ENCODE results near the gene PDZD2. TPM values are rescaled to one million over a fixed set of nuclear protein-coding genes. Genes with fewer than 3 reads are reported as not detected.

Gene PDZD2
- total and polyA plus RNA-seq, 7 donors = 1.2 to 11.7 (median 7.1) TPM

DNA sequence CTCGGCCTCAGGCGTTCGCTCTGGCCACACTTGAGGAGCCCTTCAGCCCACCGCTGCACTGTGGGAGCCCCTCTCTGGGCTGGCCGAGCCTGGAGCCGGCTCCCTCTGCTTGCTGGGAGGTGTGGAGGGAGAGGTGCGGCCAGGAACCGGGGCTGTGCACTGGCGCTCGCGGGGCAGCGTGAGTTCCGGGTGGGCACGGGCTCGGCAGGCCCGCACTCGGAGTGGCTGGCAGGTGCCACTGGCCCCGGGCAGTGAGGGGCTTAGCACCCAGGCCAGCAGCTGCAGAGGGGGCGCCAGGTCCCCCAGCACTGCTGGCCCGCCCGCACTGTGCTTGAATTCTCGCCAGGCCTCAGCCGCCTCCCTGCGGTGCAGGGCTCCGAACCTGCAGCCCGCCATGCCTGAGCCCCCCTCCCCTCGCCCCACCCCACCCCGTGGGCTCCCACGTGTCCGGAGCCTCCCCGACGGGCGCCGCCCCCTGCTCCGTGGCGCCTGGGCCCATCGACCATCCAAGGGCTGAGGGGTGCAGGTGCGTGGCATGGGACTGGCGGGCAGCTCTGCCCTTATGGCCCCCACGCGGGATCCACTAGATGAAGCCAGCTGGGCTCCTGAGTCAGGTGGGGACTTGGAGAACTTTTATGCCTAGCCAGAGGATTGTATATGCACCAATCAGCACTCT lies 138.2 kb downstream of the PDZD2 start:
- Histone ChIP-seq H3K27ac (no peak overlapping the region), H3K4me1 (no peaks in the 10 kb centered on the region), H3K27me3 (no peaks in the 10 kb centered on the region), H3K36me3 (no peaks in the 10 kb centered on the region), H3K4me3 (no peak overlapping the region), H3K9me3 (no peaks in the 10 kb centered on the region)
- DNase-seq = no peak
- 91 to 92% methylated on average over 41 of the region's 41 CpGs for WGBS, 2 donors
- TF ChIP-seq POLR2AphosphoS5 (IDR thresholded peaks at IDR 0.05) (no peak), EP300 (IDR thresholded peaks at IDR 0.05) (no peak), POLR2A (IDR thresholded peaks at IDR 0.05) (no peak)
- TF ChIP-seq, protein P1, sequence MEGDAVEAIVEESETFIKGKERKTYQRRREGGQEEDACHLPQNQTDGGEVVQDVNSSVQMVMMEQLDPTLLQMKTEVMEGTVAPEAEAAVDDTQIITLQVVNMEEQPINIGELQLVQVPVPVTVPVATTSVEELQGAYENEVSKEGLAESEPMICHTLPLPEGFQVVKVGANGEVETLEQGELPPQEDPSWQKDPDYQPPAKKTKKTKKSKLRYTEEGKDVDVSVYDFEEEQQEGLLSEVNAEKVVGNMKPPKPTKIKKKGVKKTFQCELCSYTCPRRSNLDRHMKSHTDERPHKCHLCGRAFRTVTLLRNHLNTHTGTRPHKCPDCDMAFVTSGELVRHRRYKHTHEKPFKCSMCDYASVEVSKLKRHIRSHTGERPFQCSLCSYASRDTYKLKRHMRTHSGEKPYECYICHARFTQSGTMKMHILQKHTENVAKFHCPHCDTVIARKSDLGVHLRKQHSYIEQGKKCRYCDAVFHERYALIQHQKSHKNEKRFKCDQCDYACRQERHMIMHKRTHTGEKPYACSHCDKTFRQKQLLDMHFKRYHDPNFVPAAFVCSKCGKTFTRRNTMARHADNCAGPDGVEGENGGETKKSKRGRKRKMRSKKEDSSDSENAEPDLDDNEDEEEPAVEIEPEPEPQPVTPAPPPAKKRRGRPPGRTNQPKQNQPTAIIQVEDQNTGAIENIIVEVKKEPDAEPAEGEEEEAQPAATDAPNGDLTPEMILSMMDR (IDR thresholded peaks at IDR 0.05) = no peak
- intact Hi-C loops (cut with DNase I) = no loop called here

DNA sequence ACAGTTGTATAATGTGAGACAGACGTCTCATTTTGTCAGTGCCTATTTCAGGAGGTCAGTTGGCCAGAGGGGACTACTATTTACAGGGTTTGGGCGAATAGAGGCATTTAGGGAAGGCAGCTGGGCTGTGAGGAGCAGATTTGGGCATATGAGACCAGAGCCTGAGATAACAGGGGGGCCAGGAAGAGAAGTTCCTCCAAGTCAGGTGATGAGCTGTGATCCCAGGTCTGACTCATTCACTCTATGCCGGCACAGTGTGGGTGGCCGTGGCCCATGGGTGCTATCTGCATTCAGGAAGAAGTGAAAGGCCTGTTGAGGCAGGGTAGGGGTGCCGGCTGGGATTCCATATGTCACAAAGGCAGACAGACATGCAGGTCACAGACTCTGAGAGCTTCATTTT lies 142.8 kb downstream of the PDZD2 start:
- no peaks in the 10 kb centered on the region for H3K36me3 ChIP-seq
- H3K4me3 ChIP-seq = no peak overlapping the region
- H3K27ac ChIP-seq = no peak overlapping the region
- intact Hi-C loops (cut with DNase I) = no loop called here
- no peaks in the 10 kb centered on the region for H3K4me1 ChIP-seq
- TF ChIP-seq EP300 (IDR thresholded peaks at IDR 0.05) (no peak), POLR2A (IDR thresholded peaks at IDR 0.05) (no peak), POLR2AphosphoS5 (IDR thresholded peaks at IDR 0.05) (no peak)
- no peaks in the 10 kb centered on the region for H3K9me3 ChIP-seq
- no peak for DNase-seq
- no peaks in the 10 kb centered on the region for H3K27me3 ChIP-seq
- 59 to 77% methylated on average over 5 of the region's 5 CpGs for WGBS, 2 donors

DNA sequence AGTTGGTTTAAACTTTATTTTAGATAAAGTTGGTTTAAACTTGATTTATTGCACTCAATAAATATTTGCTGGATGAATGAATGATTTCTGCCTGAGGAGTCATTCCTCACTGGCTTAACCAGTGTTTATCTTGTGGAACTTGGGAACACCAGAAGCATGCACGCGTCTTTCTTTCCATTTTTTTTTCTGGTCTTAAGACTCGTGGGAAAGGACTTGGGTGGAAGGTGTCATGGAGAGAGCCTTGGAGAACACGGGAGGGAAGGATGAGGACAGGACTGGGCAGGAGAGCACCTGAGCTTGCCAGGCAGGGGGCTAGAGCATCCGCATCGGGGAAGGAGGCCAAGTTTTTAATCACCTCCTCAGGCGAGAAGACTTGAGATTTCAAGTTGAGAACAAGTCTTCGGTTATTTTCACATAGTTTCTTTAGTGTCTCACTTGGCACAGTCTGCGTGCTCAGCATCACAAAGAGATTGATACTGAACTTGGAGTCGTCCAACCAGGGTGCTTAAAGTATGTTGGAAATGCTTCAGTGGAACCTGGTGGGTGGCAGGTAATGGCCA lies 144.2 kb downstream of the PDZD2 start:
- Histone ChIP-seq H3K36me3 (no peaks in the 10 kb centered on the region), H3K27ac (no peak overlapping the region), H3K4me1 (no peaks in the 10 kb centered on the region), H3K9me3 (no peaks in the 10 kb centered on the region), H3K27me3 (no peaks in the 10 kb centered on the region), H3K4me3 (no peak overlapping the region)
- intact Hi-C loops (cut with DNase I) = no loop called here
- 69 to 84% methylated on average over 10 of the region's 10 CpGs for WGBS, 2 donors
- DNase-seq = no peak
- TF ChIP-seq POLR2AphosphoS5 (IDR thresholded peaks at IDR 0.05) (no peak), POLR2A (IDR thresholded peaks at IDR 0.05) (no peak), EP300 (IDR thresholded peaks at IDR 0.05) (no peak)
- TF ChIP-seq, protein P1 (IDR thresholded peaks at IDR 0.05) = no peak

DNA sequence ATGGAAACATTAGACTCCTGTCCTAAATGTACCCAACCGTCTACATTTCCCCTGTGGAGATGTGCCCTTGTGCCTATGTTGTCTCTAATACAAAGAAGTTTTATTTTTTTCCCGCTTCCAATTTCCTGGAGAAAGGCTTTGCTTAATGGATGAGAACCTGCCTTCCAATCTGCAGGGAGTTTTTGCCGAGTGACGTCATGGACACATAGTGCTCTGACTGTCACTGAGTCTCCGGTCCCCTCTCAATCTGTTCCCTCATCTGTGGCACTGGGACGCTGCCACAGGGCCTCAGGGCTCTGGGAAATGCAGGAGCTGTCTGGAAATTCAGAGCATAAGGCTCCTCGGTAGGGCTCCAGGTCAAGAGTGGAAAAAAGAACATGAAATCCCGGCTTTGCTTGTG lies 144.8 kb downstream of the PDZD2 start:
- Histone ChIP-seq H3K4me1 (no peaks in the 10 kb centered on the region), H3K36me3 (no peaks in the 10 kb centered on the region), H3K9me3 (no peaks in the 10 kb centered on the region), H3K4me3 (no peak overlapping the region), H3K27ac (no peak overlapping the region), H3K27me3 (no peaks in the 10 kb centered on the region)
- TF ChIP-seq POLR2A (IDR thresholded peaks at IDR 0.05) (no peak), POLR2AphosphoS5 (IDR thresholded peaks at IDR 0.05) (no peak), EP300 (IDR thresholded peaks at IDR 0.05) (no peak)
- TF ChIP-seq, protein P1 (IDR thresholded peaks at IDR 0.05) = no peak
- no peak for DNase-seq
- intact Hi-C loops (cut with DNase I) = no loop called here
- 77 to 87% methylated on average over 8 of the region's 8 CpGs for WGBS, 2 donors

DNA sequence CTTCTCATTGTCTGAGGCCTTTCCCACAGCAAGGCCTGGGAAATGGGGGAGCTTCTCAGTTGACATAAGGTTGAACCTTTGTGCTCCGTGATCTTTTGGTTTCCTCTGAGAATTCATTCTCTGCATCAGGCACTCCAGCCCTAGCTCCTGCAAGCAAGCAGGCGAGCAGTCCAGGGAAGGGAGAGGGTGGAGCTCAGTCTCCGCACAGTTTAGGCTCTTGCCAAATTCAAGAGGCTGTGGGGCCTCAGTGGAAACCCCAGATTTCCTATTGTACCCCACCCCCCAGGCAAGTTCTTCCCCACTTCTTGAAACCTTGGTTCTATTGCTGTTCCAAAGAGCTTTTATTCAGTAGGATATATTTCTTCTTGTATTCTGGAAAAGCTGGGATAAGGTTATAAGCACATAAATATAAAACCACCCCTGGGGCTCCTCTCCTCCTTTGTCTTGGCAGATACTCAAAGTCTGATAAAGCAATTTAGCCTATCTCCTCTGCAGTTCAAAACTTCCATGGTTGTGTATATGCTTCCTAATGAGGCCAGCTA lies 147.2 kb downstream of the PDZD2 start:
- intact Hi-C loops (cut with DNase I) = no loop called here
- Histone ChIP-seq H3K27ac (no peak overlapping the region), H3K4me1 (no peaks in the 10 kb centered on the region), H3K27me3 (no peaks in the 10 kb centered on the region), H3K9me3 (no peaks in the 10 kb centered on the region), H3K36me3 (no peaks in the 10 kb centered on the region), H3K4me3 (no peak overlapping the region)
- WGBS, 2 donors = 71 to 78% methylated on average over 3 of the region's 3 CpGs
- no peak for DNase-seq
- TF ChIP-seq EP300 (IDR thresholded peaks at IDR 0.05) (no peak), POLR2A (IDR thresholded peaks at IDR 0.05) (no peak), POLR2AphosphoS5 (IDR thresholded peaks at IDR 0.05) (no peak)
- TF ChIP-seq, protein P1 (IDR thresholded peaks at IDR 0.05) = no peak

Data from sigmoid colon (tissue), 7 donors.